GM10248 (cell line): Measurements from ENCODE around the gene SHMT1.

Source experiments
- CTCF ChIA-PET: fragments of 300-600 bp; sonication (Branson Sonifier 250); formaldehyde crosslinking; extraction: SDS; loops from one replicate; lab custom pipeline; 2021; ENCODE audit warnings: antibody characterized with exemption; lab: Yijun Ruan, JAX
- POLR2A ChIA-PET: fragments of 350-650 bp; sonication (Branson Sonifier 250); formaldehyde crosslinking; extraction: SDS; loops from one replicate; lab custom pipeline; 2020; ENCODE audit warnings: antibody characterized with exemption; lab: Yijun Ruan, JAX
- DNase-seq: peaks from one replicate; pipeline ENCODE4 v3.0.0; 2012; ENCODE audit errors: extremely low spot score
- TF ChIP-seq, protein P1 (sequence below): IDR thresholded peaks from 2 replicates; pipeline ENCODE4 v1.5.1; 2012; ENCODE audit warnings: mild to moderate bottlenecking, low read depth; ENCODE audit errors: extremely low read depth, missing control alignments, control extremely low read depth

SHMT1 gene

GRCh38 chr17:18291718-18292540 is 71.4 kb downstream of the SHMT1 start:
- DNase-seq, result no peak
- ChIA-PET POLR2A (no interaction called here), CTCF (no interaction called here)
- TF ChIP-seq, protein P1, sequence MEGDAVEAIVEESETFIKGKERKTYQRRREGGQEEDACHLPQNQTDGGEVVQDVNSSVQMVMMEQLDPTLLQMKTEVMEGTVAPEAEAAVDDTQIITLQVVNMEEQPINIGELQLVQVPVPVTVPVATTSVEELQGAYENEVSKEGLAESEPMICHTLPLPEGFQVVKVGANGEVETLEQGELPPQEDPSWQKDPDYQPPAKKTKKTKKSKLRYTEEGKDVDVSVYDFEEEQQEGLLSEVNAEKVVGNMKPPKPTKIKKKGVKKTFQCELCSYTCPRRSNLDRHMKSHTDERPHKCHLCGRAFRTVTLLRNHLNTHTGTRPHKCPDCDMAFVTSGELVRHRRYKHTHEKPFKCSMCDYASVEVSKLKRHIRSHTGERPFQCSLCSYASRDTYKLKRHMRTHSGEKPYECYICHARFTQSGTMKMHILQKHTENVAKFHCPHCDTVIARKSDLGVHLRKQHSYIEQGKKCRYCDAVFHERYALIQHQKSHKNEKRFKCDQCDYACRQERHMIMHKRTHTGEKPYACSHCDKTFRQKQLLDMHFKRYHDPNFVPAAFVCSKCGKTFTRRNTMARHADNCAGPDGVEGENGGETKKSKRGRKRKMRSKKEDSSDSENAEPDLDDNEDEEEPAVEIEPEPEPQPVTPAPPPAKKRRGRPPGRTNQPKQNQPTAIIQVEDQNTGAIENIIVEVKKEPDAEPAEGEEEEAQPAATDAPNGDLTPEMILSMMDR, result no peak

DNA sequence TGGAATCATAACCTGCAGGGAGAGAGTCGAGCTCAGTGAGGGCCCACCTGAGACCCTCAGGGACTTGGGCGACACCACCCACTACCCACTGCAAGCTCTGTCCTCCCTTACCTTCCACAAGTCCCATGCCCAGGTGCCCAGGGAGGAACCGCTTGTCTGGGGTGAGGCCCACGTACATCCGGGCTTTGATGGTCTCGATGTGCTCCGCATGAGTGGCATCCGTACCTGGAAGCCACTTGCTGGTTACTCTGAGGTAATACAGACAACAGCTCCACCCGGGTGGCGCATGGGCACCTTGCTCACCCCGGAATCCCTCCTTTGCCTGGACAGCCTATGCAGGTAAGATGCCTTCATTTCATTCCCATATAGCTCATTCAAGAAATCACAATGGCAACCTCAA is 78.1 kb downstream of the SHMT1 start:
- DNase-seq, result no peak
- POLR2A ChIA-PET, result interaction anchor here (0.6 to 1.0 kb wide), 2 partner anchors 15 to 28 kb away, joined by 3 to 5 read pairs; no protein-coding TSS in a partner anchor
- TF ChIP-seq, protein P1, result no peak
- CTCF ChIA-PET, result interaction anchor here (0.9 to 1.4 kb wide), 2 partner anchors 13 to 27 kb away, joined by 3 read pairs; no protein-coding TSS in a partner anchor

GRCh38 chr17:18281788-18282187 is 81.6 kb downstream of the SHMT1 start:
- DNase-seq, result no peak
- POLR2A ChIA-PET, result no interaction called here
- CTCF ChIA-PET, result no interaction called here
- TF ChIP-seq, protein P1, result no peak

DNA sequence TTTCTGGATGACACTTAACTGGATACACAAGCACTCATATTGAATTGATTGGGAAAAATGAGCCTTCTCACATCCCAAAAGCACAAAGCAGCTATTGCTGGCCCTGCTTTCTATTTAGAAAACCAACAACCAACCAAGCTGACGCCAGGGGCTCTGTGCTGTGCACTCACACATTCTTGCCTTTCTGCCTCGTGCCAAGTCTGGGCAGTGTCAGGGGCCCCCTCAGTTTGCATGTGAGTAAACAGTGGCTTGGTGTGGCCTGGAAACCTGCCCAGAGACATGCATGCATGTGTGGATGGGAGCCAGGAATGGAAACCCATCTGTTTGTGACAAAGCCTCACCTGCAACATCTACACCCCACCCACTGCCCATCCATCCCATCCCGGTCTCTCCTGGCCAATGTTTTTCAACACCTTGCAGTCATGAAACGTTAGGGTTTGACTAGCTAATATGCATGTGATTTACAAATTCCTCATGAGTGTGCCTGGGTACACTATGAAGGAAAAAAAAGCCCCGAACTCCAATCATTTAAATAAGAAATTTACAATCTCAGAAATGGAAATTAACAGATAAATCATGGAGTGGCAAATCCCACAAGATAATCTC is 82.5 kb downstream of the SHMT1 start:
- ChIA-PET POLR2A (no interaction called here), CTCF (interaction anchor here (1.1 to 2.4 kb wide), 2 partner anchors 10 to 32 kb away, joined by 3 to 7 read pairs; no protein-coding TSS in a partner anchor)
- TF ChIP-seq, protein P1, result no peak
- DNase-seq, result no peak

- TF ChIP-seq, protein P1, result no peak
- POLR2A ChIA-PET, result no interaction called here
- CTCF ChIA-PET, result interaction anchor here (0.7 to 2.4 kb wide), 3 partner anchors 9 to 31 kb away, joined by 3 to 7 read pairs (median 3); no protein-coding TSS in a partner anchor
- no peak for DNase-seq
These were observed 83.1 kb downstream of the SHMT1 start for GRCh38 chr17:18280249-18280648.

- TF ChIP-seq, protein P1, result no peak
- no peak for DNase-seq
- ChIA-PET CTCF (no interaction called here), POLR2A (no interaction called here)
These were observed 84.5 kb downstream of the SHMT1 start for GRCh38 chr17:18278867-18279266.
